Gastrocnemius medialis (tissue), 4 donors: Measurements from ENCODE around the gene CNNM2.

Source experiments
- CTCF ChIP-seq, 5 experiments: fragments of 450-650 bp in 3 of 5; fragments of 200-600 bp in 2 of 5; sonication (generic) in 2 of 5; IDR thresholded peaks in 4 of 5; conservative IDR thresholded peaks in 1 of 5; 1 replicate in 4 of 5; 2 replicates in 1 of 5; pipeline ENCODE4 v1.5.1; 2016 to 2019; ENCODE audit warnings: antibody characterized with exemption in 5 of 5, mild to moderate bottlenecking in 3 of 5, moderate library complexity in 3 of 5
- POLR2A ChIP-seq, 2 donors: fragments of 450-650 bp; IDR thresholded peaks; one replicate each; pipeline ENCODE4 v1.6.1; 2017; ENCODE audit warnings: antibody characterized with exemption in 2 of 2, mild to moderate bottlenecking in 2 of 2, moderate library complexity in 2 of 2

- TF ChIP-seq CTCF (IDR thresholded peaks at IDR 0.05 in 4 of 5, conservative IDR thresholded peaks at IDR 0.05 in 1 of 5): no peak
- no peak for TF ChIP-seq POLR2A (IDR thresholded peaks at IDR 0.05)
These were observed 188.4 kb downstream of the CNNM2 start for GRCh38 chr10:103106539-103106938.
